PFSK-1 (cell line): Measurements from ENCODE around the gene TCIRG1.

Experiments
- FOXP2 ChIP-seq: optimal IDR thresholded peaks from 2 replicates; pipeline ENCODE3; 2011; ENCODE audit warnings: borderline replicate concordance, control low read depth, inconsistent platforms; ENCODE audit not compliant: insufficient read depth; ENCODE audit errors: extremely low read length, extremely low read depth
- POLR2AphosphoS5 ChIP-seq: IDR thresholded peaks from 2 replicates; pipeline ENCODE4 v1.6.1; 2012; ENCODE audit warnings: low read depth, mild to moderate bottlenecking, control low read depth, low read length, moderate library complexity
- REST ChIP-seq, 2 experiments: IDR thresholded peaks; 2 replicates each; pipeline versions ENCODE4 v1.6.1 to v1.8.0; 2011 to 2012; ENCODE audit warnings: low read depth in 2 of 2, low read length in 2 of 2, control low read depth in 1 of 2, inconsistent platforms in 1 of 2, mild to moderate bottlenecking in 1 of 2, moderate library complexity in 1 of 2; ENCODE audit not compliant: insufficient read depth in 1 of 2
- SIN3A ChIP-seq: IDR thresholded peaks from 2 replicates; pipeline ENCODE4 v1.6.1; 2012; ENCODE audit warnings: mild to moderate bottlenecking, low read length, moderate library complexity, borderline replicate concordance; ENCODE audit not compliant: insufficient read depth
- TAF1 ChIP-seq: IDR thresholded peaks from 2 replicates; pipeline ENCODE4 v1.6.1; 2012; ENCODE audit warnings: low read length, control low read depth, borderline replicate concordance; ENCODE audit not compliant: insufficient read depth

TCIRG1 gene

GRCh38 chr11:68074584-68075352 is 35.9 kb downstream of the TCIRG1 start:
- TF ChIP-seq REST (IDR thresholded peaks at IDR 0.05; ENCODE audit: insufficient read depth in 1 of 2, low read depth in 2 of 2, low read length in 2 of 2) (no peak), SIN3A (no peak), TAF1 (no peak), FOXP2 (no peak), POLR2AphosphoS5 (no peak)

GRCh38 chr11:68076371-68077042 is 37.7 kb downstream of the TCIRG1 start:
- TF ChIP-seq SIN3A (no peak), REST (IDR thresholded peaks at IDR 0.05; ENCODE audit: insufficient read depth in 1 of 2, low read depth in 2 of 2, low read length in 2 of 2) (no peak), TAF1 (no peak), FOXP2 (no peak), POLR2AphosphoS5 (no peak)

GRCh38 chr11:68077617-68078582 is 39.1 kb downstream of the TCIRG1 start:
- no peak for TF ChIP-seq SIN3A
- no peak for TF ChIP-seq REST (IDR thresholded peaks at IDR 0.05; ENCODE audit: insufficient read depth in 1 of 2, low read depth in 2 of 2, low read length in 2 of 2)
- no peak for TF ChIP-seq POLR2AphosphoS5
- TF ChIP-seq TAF1 = no peak
- TF ChIP-seq FOXP2 = no peak

GRCh38 chr11:68080860-68081259 is 42.0 kb downstream of the TCIRG1 start:
- no peak for TF ChIP-seq REST (IDR thresholded peaks at IDR 0.05; ENCODE audit: insufficient read depth in 1 of 2, low read depth in 2 of 2, low read length in 2 of 2)
- no peak for TF ChIP-seq FOXP2
- TF ChIP-seq TAF1 = no peak
- no peak for TF ChIP-seq POLR2AphosphoS5
- no peak for TF ChIP-seq SIN3A
